ENCODE measurements around the gene IGDCC3.

Gene IGDCC3

GRCh38 chr15:65338823-65339222, 39.0 kb downstream of the IGDCC3 start:
- no peak for DNase-seq

GRCh38 chr15:65338366-65338765, 39.4 kb downstream of the IGDCC3 start:
- no peak for DNase-seq

DNA sequence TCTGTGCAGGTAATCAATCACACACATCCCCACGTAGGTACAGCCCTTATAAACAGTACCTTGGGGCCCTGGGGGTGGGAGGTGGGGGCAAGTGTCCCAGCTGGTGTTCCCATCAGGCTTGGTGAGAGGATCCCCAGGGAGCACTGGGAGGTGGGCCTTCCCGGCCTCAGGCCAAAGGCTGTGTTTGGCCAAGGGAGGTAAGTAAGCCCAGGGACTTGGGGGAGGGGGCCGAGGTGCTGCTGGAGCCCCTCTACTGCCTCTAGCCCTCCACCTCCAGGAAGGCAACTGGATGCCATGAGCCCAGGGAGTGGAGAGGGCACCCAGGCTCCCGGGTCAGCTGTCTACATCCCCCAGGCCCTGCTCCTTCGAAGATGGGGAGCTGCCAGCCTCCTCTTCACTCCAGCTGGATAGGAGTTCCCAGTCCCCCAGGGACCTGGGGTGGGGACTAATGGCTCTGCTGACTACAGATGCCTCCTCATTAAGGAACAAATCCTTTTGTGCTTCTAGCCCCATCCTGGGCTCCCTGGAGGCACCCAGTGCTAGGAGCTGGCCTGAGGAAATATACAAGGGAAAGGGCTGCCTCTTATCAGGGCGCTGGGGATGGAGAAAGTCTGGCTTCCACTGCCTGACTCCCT, 40.2 kb downstream of the IGDCC3 start:
- no peak for DNase-seq

DNA sequence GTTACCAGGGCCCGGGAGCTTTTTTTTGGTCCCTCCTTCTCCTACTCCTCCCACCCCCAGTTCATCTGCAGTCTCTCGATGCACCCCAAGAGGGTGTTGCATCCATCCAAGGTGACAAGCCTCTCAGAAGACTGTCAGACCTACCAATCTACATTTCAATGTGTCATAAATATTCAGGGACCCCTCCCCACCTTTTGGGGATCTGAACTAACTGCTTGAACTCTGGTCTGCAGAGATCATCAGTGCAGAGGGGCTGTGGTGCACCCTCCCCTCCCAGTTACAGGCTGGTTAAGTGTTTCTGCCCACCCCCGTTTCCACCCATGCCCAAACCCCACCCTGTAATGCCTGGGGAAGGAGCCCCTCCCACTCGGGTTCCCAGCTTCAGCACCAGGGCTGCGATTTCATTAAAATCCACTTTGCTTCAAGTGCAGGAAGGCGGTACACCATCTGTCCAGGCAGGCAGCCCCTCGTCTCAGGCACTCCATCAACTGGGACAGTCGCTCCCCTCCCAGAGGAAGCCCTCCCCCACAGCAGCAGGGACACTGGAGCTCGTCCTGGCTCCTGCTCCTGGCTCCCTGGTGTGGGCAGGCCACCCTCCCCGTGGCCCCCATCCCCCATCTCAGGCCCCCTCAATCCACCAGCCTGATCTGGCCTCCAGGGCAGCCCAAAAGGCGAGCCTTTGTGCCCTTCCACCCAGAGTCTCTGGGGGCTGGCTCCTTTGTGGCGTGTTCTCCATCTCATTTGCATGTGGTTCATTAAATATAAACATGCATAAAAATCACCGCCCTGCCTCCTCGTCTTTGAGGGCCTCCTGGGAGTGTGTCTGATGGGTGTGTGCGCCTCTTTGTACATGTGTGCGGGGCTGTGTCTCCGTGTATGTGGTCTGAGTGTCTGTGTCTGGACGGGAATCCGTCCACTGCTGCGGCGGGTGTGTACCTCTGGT, 41.0 kb downstream of the IGDCC3 start:
- DNase-seq: no peak

DNA sequence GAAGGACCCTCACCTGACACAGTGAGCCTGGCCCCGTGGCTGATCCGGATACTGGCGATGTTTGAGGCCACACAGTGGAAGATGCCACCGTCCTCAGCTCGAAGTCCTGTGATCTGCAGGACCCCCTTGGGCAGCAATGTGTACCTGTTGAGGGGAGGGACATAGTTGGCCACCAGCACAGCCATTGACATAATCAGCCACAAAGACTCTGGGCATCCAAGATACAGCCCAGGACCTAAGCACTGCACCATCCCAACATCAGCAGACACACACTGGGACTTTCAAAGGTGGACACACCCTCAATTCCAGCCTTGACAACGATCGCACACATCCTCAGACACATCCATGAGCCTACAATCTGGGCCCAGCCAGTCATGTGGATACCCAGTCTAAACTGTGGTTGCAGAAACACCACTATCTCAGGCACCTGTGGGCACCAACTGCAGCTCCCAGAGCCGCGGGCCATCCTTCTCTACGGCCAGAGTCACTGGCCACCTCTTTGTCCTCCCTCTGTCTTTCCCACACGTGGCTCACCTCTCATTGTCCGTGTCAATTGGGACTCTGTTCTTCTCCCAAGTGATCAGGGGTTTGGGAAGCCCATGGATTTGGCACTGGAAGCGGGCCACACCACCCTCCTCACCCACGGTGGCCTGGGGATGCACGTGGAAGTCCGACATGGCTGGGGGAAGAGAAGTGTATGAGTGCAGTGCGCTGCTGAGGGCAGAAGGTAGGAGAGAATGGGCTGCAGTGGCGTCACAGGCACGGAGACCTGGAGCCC, 42.3 kb downstream of the IGDCC3 start:
- no peak for DNase-seq

DNA sequence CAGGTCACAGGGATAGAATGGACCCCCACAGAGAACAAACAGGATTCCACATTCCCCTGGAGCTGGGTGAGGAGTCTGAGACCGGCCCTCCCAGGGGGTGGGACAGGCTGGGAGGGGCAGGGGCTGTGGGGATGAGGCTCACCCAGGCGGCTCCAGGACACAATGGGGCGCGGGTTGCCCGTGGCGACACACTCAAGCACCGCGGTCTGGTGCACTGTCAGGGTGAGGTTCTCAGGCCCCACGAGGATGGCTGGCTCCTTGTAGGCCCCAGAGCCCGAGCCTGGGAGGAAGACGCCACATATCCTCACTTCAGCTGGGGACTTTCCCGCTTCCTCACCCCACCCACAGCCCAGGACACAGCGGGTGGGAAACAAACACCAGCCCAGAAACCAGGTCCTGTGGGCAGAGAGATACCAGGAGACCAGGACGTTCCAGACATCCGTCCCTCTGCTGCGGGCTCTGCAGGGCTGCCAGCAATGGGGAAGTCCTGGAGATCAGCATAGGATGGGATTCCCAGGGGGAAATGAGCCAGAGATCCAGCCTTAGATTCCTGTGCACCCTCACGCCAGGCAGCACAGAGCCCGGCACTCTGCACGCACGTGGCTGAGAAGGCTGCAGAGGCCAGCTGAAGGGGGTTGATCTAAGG, 43.1 kb downstream of the IGDCC3 start:
- no peak for DNase-seq

GRCh38 chr15:65333856-65334255, 43.9 kb downstream of the IGDCC3 start:
- no peak for DNase-seq

DNA sequence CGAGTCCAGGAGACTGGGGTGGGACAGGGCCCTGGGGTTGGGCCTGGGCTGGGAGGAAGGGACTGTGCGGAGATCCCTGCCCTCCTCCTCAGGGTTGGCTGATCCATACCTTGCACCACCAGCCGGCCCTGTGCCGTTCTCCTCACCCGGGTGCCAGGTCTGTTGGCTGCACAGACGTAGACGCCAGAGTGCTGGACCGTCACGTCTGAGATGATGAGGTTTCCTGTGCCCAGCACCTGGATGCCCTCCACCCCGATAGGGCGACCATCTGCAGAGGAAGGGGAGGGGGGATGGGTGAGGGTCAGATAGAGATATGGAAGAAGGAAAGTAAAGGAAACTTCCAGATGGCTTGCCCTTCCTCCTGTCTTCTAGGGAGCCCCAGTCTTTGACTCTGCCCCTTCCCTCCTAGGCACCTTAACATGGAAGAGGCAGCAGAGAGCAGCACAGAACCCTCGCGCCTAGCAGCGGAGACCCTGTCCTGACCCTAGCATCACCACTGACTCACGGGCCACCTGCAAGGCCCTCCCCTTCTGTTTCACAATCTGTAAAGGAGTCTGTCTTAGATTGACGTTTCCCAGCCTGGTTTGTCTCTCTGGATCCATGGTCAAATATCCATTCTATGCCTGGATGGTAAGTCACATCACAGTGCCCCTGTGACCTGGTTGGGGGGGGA, 44.5 kb downstream of the IGDCC3 start:
- no peak for DNase-seq

GRCh38 chr15:65332391-65333147, 45.2 kb downstream of the IGDCC3 start:
- DNase-seq: no peak

DNA sequence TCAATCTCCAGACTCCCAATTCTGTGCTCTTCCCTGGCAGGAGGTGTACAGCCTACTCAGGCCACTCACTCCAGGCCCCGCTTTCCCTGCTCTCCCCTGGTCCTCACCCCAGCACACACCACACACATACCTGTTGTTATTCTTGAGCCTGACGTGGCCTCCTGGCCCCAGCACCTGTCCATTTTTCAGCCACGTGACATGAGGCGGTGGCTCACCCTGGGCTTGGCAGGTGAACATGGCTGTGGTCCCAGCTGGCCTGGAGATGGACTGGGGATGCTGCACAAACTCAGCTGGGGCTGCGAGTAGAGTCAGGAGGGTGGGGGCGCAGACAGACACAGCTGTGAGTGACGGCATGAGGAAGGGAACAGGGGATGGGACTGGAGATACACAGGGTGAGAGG, 46.0 kb downstream of the IGDCC3 start:
- DNase-seq: no peak

DNA sequence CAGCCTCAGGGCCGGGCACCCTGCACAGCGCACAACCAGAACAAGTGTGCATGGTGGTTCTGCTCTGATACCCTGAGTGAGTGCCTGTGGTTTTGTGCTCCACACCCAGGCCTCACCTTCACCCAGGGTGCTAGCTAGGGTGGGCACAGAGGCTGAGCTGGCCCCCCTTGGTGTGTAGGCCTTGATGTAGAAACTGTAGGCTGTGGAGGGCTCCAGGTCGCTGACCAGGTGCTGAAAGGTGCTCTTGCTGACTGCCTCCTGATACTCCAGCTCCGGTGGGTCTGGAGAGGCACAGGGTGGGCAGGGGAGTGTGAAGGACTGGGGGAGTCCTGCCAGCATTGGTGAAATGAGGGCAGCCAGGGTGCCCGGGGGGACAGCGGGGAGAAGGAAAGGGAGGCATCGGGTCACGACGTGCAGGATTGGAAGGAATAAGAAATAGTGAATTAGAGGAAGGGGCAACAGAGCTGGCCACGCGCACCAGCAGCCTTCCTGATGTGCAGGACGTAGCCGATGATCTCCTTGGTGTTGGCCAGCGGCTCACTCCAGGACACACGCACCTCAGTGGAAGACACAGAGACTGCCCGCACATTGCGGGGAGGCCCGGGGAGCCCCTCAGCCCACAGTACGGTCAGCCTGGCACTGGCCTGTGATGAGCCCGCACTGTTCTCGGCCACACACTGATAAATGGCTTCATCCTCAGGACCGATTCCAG, 46.7 kb downstream of the IGDCC3 start:
- DNase-seq: no peak

- DNase-seq: no peak
These were observed 47.6 kb downstream of the IGDCC3 start for GRCh38 chr15:65329984-65330735.

DNA sequence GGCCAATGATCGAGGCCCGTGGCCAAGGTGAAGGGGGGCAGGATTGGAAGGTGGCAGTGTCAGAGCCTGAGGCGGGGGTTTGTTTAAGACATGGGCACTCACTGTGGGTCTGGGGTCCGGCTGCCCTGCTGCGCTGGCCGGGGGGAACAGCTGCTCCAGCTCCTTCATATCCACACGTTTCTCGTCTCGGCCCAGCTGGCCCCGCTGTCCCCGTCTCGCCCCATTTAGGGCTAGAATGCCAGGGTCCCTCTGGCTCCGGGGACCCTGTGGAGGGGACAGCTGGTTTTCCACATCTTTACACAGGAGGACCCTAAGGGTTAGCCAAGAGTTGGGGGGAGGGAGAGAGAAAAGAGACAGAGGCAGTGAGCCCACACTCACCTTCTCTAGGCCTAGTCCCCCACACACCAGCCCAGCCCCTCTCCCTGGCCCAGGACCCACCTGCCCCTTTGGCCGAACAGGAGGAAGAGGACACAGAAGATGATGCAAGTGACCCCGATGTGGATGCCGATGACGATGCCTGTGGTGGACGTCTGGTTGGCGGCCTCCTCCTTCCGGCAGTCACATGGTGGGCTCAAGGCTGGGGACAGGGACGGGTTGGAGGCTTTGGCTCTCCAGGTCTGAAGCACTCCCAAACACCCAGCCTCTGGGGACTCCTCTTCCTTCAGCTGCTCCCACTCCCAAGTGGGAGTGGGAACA, 48.4 kb downstream of the IGDCC3 start:
- DNase-seq: no peak

DNA sequence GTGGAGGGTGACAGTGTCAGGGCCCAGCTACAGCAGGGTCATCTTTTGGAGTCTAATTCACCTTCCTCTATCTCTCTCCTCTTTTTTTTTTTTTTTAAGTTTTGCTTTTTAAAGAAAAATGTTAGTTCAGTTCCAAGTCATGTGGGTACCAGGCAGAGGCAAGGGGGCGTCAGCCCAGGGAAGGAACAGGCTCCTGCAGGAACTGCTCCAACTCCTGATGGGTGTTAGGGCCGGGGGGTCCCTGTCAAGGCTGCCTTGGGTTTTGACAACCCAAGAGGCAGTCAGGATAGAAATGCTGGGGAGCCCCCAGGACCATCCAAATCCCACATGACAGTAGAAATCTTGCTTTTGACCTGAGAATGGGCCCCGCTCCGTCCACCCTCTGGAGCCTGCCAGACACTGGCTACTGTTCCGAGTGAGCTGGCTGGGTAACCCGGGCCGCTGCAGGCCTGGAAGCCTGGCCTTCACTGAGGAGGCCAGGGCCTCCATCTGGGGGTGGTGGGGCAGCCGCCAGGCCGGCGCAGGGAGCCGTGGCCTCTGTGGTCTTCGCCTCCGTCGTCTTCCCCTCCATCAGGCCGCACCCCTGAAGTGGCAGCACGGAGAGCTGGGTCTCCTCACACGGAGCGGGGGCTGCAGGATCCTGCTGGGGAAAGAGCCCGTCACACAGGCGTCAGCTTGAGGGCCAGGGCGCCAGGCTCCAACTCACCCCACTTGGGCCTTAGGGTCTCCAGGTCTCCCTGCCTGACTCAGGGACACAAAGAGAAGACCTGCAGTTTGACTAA, 49.1 kb downstream of the IGDCC3 start:
- DNase-seq: no peak

- DNase-seq: no peak
These were observed 50.0 kb downstream of the IGDCC3 start for GRCh38 chr15:65327651-65328393.

- no peak for DNase-seq
These were observed 51.0 kb downstream of the IGDCC3 start for GRCh38 chr15:65326818-65327217.

GRCh38 chr15:65326117-65326526, 51.7 kb downstream of the IGDCC3 start:
- no peak for DNase-seq

- no peak for DNase-seq
These were observed 54.7 kb downstream of the IGDCC3 start for GRCh38 chr15:65323071-65323511.
